BE2C (cell line): Measurements from ENCODE around the gene ARHGAP8.

Source experiments
- DNase-seq: peaks from one replicate; pipeline ENCODE4 v3.0.0-alpha.2; 2020
- H3K27me3 ChIP-seq: fragments of 250-450 bp; sonication (Bioruptor Pico); 2 replicates; pipeline ENCODE4 v1.5.1; 2020; ENCODE audit warnings: mild to moderate bottlenecking
- H3K36me3 ChIP-seq: fragments of 250-450 bp; sonication (Bioruptor Pico); 2 replicates; pipeline ENCODE4 v1.5.1; 2020; ENCODE audit warnings: mild to moderate bottlenecking
- H3K4me1 ChIP-seq: fragments of 250-450 bp; sonication (Bioruptor Pico); 2 replicates; pipeline ENCODE4 v1.5.1; 2020
- H3K4me3 ChIP-seq: 2 replicates; pipeline ENCODE4 v1.5.1; 2011; ENCODE audit warnings: low read depth, low read length
- H3K9me3 ChIP-seq: fragments of 250-450 bp; sonication (Bioruptor Pico); 2 replicates; pipeline ENCODE4 v1.5.1; 2020
- TF ChIP-seq, protein P1 (sequence below): IDR thresholded peaks from 2 replicates; pipeline ENCODE4 v1.5.1; 2012; ENCODE audit warnings: mild to moderate bottlenecking, low read depth, low read length

The ARHGAP8 gene

GRCh38 chr22:44845191-44845590 lies 92.8 kb downstream of the ARHGAP8 start:
- Histone ChIP-seq H3K4me3 (no peak overlapping the region), H3K36me3 (no peaks in the 10 kb centered on the region), H3K27me3 (no peaks in the 10 kb centered on the region), H3K9me3 (no peaks in the 10 kb centered on the region), H3K4me1 (no peaks in the 10 kb centered on the region)
- TF ChIP-seq, protein P1, sequence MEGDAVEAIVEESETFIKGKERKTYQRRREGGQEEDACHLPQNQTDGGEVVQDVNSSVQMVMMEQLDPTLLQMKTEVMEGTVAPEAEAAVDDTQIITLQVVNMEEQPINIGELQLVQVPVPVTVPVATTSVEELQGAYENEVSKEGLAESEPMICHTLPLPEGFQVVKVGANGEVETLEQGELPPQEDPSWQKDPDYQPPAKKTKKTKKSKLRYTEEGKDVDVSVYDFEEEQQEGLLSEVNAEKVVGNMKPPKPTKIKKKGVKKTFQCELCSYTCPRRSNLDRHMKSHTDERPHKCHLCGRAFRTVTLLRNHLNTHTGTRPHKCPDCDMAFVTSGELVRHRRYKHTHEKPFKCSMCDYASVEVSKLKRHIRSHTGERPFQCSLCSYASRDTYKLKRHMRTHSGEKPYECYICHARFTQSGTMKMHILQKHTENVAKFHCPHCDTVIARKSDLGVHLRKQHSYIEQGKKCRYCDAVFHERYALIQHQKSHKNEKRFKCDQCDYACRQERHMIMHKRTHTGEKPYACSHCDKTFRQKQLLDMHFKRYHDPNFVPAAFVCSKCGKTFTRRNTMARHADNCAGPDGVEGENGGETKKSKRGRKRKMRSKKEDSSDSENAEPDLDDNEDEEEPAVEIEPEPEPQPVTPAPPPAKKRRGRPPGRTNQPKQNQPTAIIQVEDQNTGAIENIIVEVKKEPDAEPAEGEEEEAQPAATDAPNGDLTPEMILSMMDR: no peak
- DNase-seq: no peak

GRCh38 chr22:44845796-44846720 lies 93.7 kb downstream of the ARHGAP8 start:
- H3K27me3 ChIP-seq: no peaks in the 10 kb centered on the region

DNA sequence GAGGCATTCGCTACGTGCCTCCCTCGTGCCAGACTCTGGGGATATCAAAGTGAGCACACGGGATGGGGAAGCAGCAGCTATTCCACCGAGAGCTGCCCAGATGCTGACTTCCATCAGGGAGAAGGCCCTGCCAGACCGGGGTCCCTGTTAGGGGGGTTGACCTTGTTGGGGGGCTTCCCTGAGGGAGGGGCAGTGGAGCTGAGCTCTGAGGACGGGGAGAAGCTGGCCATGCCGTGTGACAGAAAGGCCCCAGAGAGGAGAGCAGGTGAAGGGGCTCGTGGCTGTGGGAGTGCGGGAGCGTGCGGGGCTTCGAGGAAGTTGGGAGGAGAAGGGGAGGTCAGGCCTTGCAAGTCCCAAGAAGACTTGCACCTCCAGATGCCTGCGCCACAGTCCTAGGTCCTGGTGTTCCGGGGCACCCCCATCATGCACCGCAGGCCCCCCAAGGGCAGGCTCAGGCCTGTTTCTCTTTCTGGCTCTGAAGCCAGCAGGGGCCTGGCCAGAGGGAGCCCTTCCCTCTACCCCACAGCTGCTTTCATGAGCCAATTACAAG lies 94.4 kb downstream of the ARHGAP8 start:
- Histone ChIP-seq H3K4me3 (no peak overlapping the region), H3K36me3 (no peaks in the 10 kb centered on the region), H3K27me3 (no peaks in the 10 kb centered on the region), H3K4me1 (no peaks in the 10 kb centered on the region), H3K9me3 (no peaks in the 10 kb centered on the region)
- no peak for DNase-seq
- TF ChIP-seq, protein P1: no peak

More at GRCh38 chr22:44845796-44846720, 93.7 kb downstream of the ARHGAP8 start:
- Histone ChIP-seq H3K4me3 (no peak overlapping the region), H3K36me3 (no peaks in the 10 kb centered on the region), H3K9me3 (no peaks in the 10 kb centered on the region), H3K4me1 (no peaks in the 10 kb centered on the region)
- no peak for DNase-seq
- TF ChIP-seq, protein P1: no peak

GRCh38 chr22:44847380-44847779 lies 95.0 kb downstream of the ARHGAP8 start:
- TF ChIP-seq, protein P1: no peak
- Histone ChIP-seq H3K4me3 (no peak overlapping the region), H3K4me1 (no peaks in the 10 kb centered on the region), H3K27me3 (no peaks in the 10 kb centered on the region), H3K9me3 (no peaks in the 10 kb centered on the region), H3K36me3 (no peaks in the 10 kb centered on the region)
- no peak for DNase-seq

DNA sequence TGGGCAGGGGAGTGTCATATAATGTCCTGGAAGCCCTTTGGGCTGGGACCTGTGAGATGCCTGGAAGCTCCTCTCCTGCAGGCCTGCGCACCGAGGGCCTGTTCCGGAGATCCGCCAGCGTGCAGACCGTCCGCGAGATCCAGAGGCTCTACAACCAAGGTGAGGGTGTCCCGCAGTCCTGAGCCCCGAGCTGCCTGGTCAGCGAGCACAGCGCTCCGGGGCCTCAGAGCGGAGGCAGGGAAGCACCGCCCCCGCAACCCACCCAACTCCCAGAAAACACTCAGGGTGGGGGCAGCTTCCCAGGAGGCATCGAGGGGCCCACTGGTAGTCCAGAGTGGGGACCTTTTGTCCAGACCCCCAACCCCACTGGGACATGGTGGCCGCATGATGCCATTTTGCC lies 95.5 kb downstream of the ARHGAP8 start:
- no peak overlapping the region for H3K4me3 ChIP-seq
- TF ChIP-seq, protein P1: no peak
- DNase-seq: no peak
- H3K4me1 ChIP-seq: no peaks in the 10 kb centered on the region
- H3K36me3 ChIP-seq: no peaks in the 10 kb centered on the region
- H3K27me3 ChIP-seq: no peaks in the 10 kb centered on the region
- H3K9me3 ChIP-seq: no peaks in the 10 kb centered on the region

- Histone ChIP-seq H3K9me3 (no peaks in the 10 kb centered on the region), H3K27me3 (no peaks in the 10 kb centered on the region), H3K36me3 (no peaks in the 10 kb centered on the region), H3K4me1 (no peaks in the 10 kb centered on the region), H3K4me3 (no peak overlapping the region)
- no peak for DNase-seq
- TF ChIP-seq, protein P1: no peak
Observed at GRCh38 chr22:44848296-44848741, 95.9 kb downstream of the ARHGAP8 start.
